OCI-LY7 (cell line): ENCODE measurements around the gene MSL1. TPM values are rescaled to one million over a fixed set of nuclear protein-coding genes. Genes with fewer than 3 reads are reported as not detected.
"Not testable (repeated sequence)": the region's sequence is repeated elsewhere in the genome, so short reads cannot be mapped to it uniquely, and the experiment has no call there.

Source experiments
- BruUV-seq: library from RNA; stranded (reverse); fragments of 400-500 nt; replicated peaks from 2 replicates; lab custom pipeline; 2021; lab: Mats Ljungman, UMichigan
- CTCF ChIA-PET: fragments of 300-600 bp; sonication (Branson Sonifier 250); formaldehyde crosslinking; loops from one replicate; lab custom pipeline; 2022; ENCODE audit warnings: antibody characterized with exemption; ENCODE audit not compliant: unreplicated experiment; lab: Charles Lee
- POLR2A ChIA-PET: fragments of 300-600 bp; sonication (Branson Sonifier 250); formaldehyde crosslinking; loops from one replicate; lab custom pipeline; 2022; ENCODE audit warnings: antibody characterized with exemption; lab: Charles Lee
- DNase-seq: peaks from one replicate; pipeline ENCODE4 v3.0.0-alpha.2; 2015; ENCODE audit warnings: low spot score
- H2AFZ ChIP-seq: fragments of 200-600 bp; sonication (generic), shearing (Covaris generic); 2 replicates; pipeline ENCODE4 v1.6.1; 2014; ENCODE audit warnings: mild to moderate bottlenecking, antibody characterized with exemption, low read length, moderate library complexity
- H3K27ac ChIP-seq: fragments of 200-600 bp; sonication (generic); 2 replicates; pipeline ENCODE4 v1.5.1; 2014; ENCODE audit warnings: mixed run types, low read depth, mild to moderate bottlenecking, moderate library complexity, low read length, inconsistent platforms; ENCODE audit not compliant: poor library complexity, severe bottlenecking
- H3K36me3 ChIP-seq: fragments of 200-600 bp; sonication (generic); 2 replicates; pipeline ENCODE4 v1.6.1; 2014; ENCODE audit warnings: mild to moderate bottlenecking, antibody characterized with exemption, low read length, moderate library complexity, mixed read lengths; ENCODE audit not compliant: insufficient read depth
- H3K4me1 ChIP-seq: fragments of 200-600 bp; sonication (generic); 2 replicates; pipeline ENCODE4 v1.5.1; 2014; ENCODE audit warnings: mild to moderate bottlenecking, low read length; ENCODE audit not compliant: insufficient read depth, poor library complexity, severe bottlenecking
- H3K4me2 ChIP-seq: fragments of 200-600 bp; sonication (generic); 2 replicates; pipeline ENCODE4 v1.6.1; 2014; ENCODE audit warnings: mild to moderate bottlenecking, low read length
- H3K4me3 ChIP-seq: fragments of 200-600 bp; sonication (generic); 2 replicates; pipeline ENCODE4 v1.5.1; 2014; ENCODE audit warnings: mild to moderate bottlenecking, low read depth, low read length; ENCODE audit not compliant: poor library complexity, severe bottlenecking
- H3K79me2 ChIP-seq: fragments of 200-600 bp; sonication (generic); 2 replicates; pipeline ENCODE4 v1.6.1; 2016; ENCODE audit warnings: low read depth, mild to moderate bottlenecking, low read length, moderate library complexity, mixed read lengths; ENCODE audit not compliant: insufficient read depth
- H3K9me2 ChIP-seq: fragments of 200-600 bp; sonication (generic); 2 replicates; pipeline ENCODE4 v1.6.1; 2016; ENCODE audit warnings: mild to moderate bottlenecking, low read length, mixed read lengths; ENCODE audit not compliant: insufficient read depth
- H3K9me3 ChIP-seq: fragments of 200-600 bp; sonication (generic); 2 replicates; pipeline ENCODE4 v1.6.1; 2014; ENCODE audit warnings: mild to moderate bottlenecking, mixed run types, low read length, mixed read lengths
- H4K20me1 ChIP-seq: fragments of 200-600 bp; sonication (generic); 2 replicates; pipeline ENCODE4 v1.6.1; 2014; ENCODE audit warnings: mild to moderate bottlenecking, antibody characterized with exemption, low read length, moderate library complexity, mixed read lengths; ENCODE audit not compliant: insufficient read depth
- EZH2phosphoT487 ChIP-seq: fragments of 200-600 bp; sonication (generic); IDR thresholded peaks from 2 replicates; pipeline ENCODE4 v1.6.1; 2018; ENCODE audit warnings: low read depth, borderline replicate concordance, mild to moderate bottlenecking, mixed run types, antibody characterized with exemption, low read length, moderate library complexity, mixed read lengths
- intact Hi-C: fragments of 100-400 bp; cut with micrococcal nuclease; formaldehyde crosslinking; loops from one replicate; pipeline ENCODE4 v1.10.0; 2022; ENCODE audit not compliant: unreplicated experiment
- total RNA-seq, 2 experiments: library from RNA; depleted of rRNA in 1 of 2; stranded (reverse); fragments of >200 nt in 1 of 2; shearing (Covaris generic) in 1 of 2; gene quantifications; 2 replicates each; pipeline ENCODE4 v1.2.3, GENCODE V29; 2014 to 2022
- TF ChIP-seq, protein P1 (sequence below): fragments of 200-600 bp; sonication (generic); conservative IDR thresholded peaks from 2 replicates; pipeline ENCODE4 v1.5.1; 2014; ENCODE audit warnings: mild to moderate bottlenecking, antibody characterized with exemption, low read length, moderate library complexity, mixed read lengths

The MSL1 gene
- total RNA-seq, 2 experiments from 2014 or later = 95.4 to 97.2 TPM

- intact Hi-C loops = loop anchor here (1.0 kb wide), 2 partner anchors 15 to 26 kb away; no protein-coding TSS in a partner anchor
- no peak for TF ChIP-seq EZH2phosphoT487
- TF ChIP-seq, protein P1, sequence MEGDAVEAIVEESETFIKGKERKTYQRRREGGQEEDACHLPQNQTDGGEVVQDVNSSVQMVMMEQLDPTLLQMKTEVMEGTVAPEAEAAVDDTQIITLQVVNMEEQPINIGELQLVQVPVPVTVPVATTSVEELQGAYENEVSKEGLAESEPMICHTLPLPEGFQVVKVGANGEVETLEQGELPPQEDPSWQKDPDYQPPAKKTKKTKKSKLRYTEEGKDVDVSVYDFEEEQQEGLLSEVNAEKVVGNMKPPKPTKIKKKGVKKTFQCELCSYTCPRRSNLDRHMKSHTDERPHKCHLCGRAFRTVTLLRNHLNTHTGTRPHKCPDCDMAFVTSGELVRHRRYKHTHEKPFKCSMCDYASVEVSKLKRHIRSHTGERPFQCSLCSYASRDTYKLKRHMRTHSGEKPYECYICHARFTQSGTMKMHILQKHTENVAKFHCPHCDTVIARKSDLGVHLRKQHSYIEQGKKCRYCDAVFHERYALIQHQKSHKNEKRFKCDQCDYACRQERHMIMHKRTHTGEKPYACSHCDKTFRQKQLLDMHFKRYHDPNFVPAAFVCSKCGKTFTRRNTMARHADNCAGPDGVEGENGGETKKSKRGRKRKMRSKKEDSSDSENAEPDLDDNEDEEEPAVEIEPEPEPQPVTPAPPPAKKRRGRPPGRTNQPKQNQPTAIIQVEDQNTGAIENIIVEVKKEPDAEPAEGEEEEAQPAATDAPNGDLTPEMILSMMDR = no peak
- POLR2A ChIA-PET = interaction anchor here (0.5 to 2.1 kb wide), 8 partner anchors 13 to 607 kb away, joined by 3 to 13 read pairs (median 4); no protein-coding TSS in a partner anchor
- TSS peak; percentile 61 for BruUV-seq
- Histone ChIP-seq H3K4me3 (peak overlapping the region; percentile 75), H2AFZ (peak overlapping the region; percentile 63; the same call in 1 of the 2 replicates), H3K9me3 (no peaks in the 10 kb centered on the region), H3K27ac (peak overlapping the region; percentile 78), H4K20me1 (no peaks in the 10 kb centered on the region), H3K79me2 (peaks cover 31% of the 10 kb centered on the region; the same call in 1 of the 2 replicates), H3K4me1 (peaks cover 21% of the 10 kb centered on the region), H3K9me2 (no peaks in the 10 kb centered on the region), H3K36me3 (peaks cover 66% of the 10 kb centered on the region), H3K4me2 (peak overlapping the region; percentile 80)
- no peak for DNase-seq
- CTCF ChIA-PET = interaction anchor here (0.5 to 1.1 kb wide), 3 partner anchors 16 to 1276 kb away, joined by 3 to 4 read pairs (median 4); no protein-coding TSS in a partner anchor
Measured at GRCh38 chr17:40139566-40140058, 17.8 kb downstream of the MSL1 start.

DNA sequence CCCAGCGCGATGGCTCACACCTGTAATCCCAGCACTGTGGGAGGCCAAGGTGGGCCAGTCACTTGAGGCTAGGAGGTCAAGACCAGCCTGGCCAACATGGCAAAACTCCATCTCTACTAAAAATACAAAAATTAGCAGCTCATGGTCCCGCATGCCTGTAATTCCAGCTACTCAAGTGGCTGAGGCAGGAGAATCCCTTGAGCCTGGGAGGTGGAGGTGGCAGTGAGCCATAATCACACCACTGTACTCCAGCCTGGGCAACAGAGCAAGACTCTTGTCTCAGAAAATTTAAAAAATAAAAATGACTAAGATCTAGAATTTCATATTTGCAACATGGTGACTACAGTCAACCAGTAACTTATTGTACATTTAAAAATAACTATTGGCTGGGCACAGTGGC is 21.4 kb downstream of the MSL1 start:
- BruUV-seq, H2AFZ ChIP-seq, intact Hi-C loops, H3K4me2 ChIP-seq, DNase-seq, H4K20me1 ChIP-seq, H3K4me3 ChIP-seq, H3K9me3 ChIP-seq, H3K27ac ChIP-seq, H3K9me2 ChIP-seq, POLR2A ChIA-PET, CTCF ChIA-PET: not testable (repeated sequence)
- peaks cover 44% of the 10 kb centered on the region; the same call in 1 of the 2 replicates for H3K79me2 ChIP-seq
- H3K36me3 ChIP-seq = peaks cover 65% of the 10 kb centered on the region
- peaks cover 21% of the 10 kb centered on the region for H3K4me1 ChIP-seq

GRCh38 chr17:40145476-40145875 is 23.7 kb downstream of the MSL1 start:
- no peak for TF ChIP-seq EZH2phosphoT487
- TF ChIP-seq, protein P1 = no peak
- peaks cover 11% of the 10 kb centered on the region for H3K4me1 ChIP-seq
- DNase-seq = no peak
- no TSS peak for BruUV-seq
- H3K79me2 ChIP-seq = peaks cover 42% of the 10 kb centered on the region; the same call in 1 of the 2 replicates
- H3K4me3 ChIP-seq = no peak overlapping the region
- intact Hi-C loops = no loop called here
- no peak overlapping the region for H3K27ac ChIP-seq
- no peak overlapping the region for H2AFZ ChIP-seq
- H3K9me3 ChIP-seq = no peaks in the 10 kb centered on the region
- H3K36me3 ChIP-seq = peaks cover 88% of the 10 kb centered on the region
- ChIA-PET POLR2A (no interaction called here), CTCF (no interaction called here)
- H4K20me1 ChIP-seq = no peaks in the 10 kb centered on the region
- H3K9me2 ChIP-seq = no peaks in the 10 kb centered on the region
- no peak overlapping the region for H3K4me2 ChIP-seq
